HG02884 (cell line): ENCODE data around the gene CALML5.

Source experiments
- ATAC-seq: cut with Tn5 transposase; IDR thresholded peaks from one replicate; pipeline ENCODE4 v1.9.1; 2021; ENCODE audit warnings: mild to moderate bottlenecking, moderate library complexity; ENCODE audit not compliant: unreplicated experiment

Gene CALML5

GRCh38 chr10:5467634-5468255, 31.6 kb downstream of the CALML5 start:
- no peak for ATAC-seq

GRCh38 chr10:5467207-5467535, 32.2 kb downstream of the CALML5 start:
- ATAC-seq, result no peak

GRCh38 chr10:5466451-5467206, 32.7 kb downstream of the CALML5 start:
- ATAC-seq, result no peak

- ATAC-seq, result no peak
Observed at GRCh38 chr10:5465976-5466450, 33.4 kb downstream of the CALML5 start.

- ATAC-seq, result no peak
Observed at GRCh38 chr10:5464546-5464945, 34.8 kb downstream of the CALML5 start.

- no peak for ATAC-seq
Observed at GRCh38 chr10:5462841-5463293, 36.5 kb downstream of the CALML5 start.

GRCh38 chr10:5461914-5462840, 37.2 kb downstream of the CALML5 start:
- ATAC-seq, result no peak

GRCh38 chr10:5461203-5461588, 38.2 kb downstream of the CALML5 start:
- no peak for ATAC-seq

- no peak for ATAC-seq
Observed at GRCh38 chr10:5460468-5461202, 38.7 kb downstream of the CALML5 start.

GRCh38 chr10:5458949-5459747, 40.2 kb downstream of the CALML5 start:
- no peak for ATAC-seq

- ATAC-seq, result no peak
Observed at GRCh38 chr10:5458425-5458824, 40.9 kb downstream of the CALML5 start.

GRCh38 chr10:5457741-5458140, 41.6 kb downstream of the CALML5 start:
- no peak for ATAC-seq

- no peak for ATAC-seq
Observed at GRCh38 chr10:5456563-5456962, 42.8 kb downstream of the CALML5 start.

GRCh38 chr10:5453749-5454489, 45.5 kb downstream of the CALML5 start:
- ATAC-seq, result no peak

GRCh38 chr10:5450605-5451384, 48.6 kb downstream of the CALML5 start:
- no peak for ATAC-seq

- no peak for ATAC-seq
Observed at GRCh38 chr10:5449823-5450222, 49.5 kb downstream of the CALML5 start.

GRCh38 chr10:5449227-5449626, 50.1 kb downstream of the CALML5 start:
- no peak for ATAC-seq
